Suprapubic skin (tissue), 3 donors: ENCODE data around the gene NUDT1.

ENCODE experiments used
- POLR2AphosphoS5 ChIP-seq, 3 donors: sonication (generic); formaldehyde crosslinking; IDR thresholded peaks; one replicate each; pipeline ENCODE4 v1.6.1; 2017; ENCODE audit warnings: antibody characterized with exemption in 3 of 3
- TF ChIP-seq, protein P1 (sequence below), 2 donors: fragments of 200-600 bp in 1 of 2; fragments of 450-650 bp in 1 of 2; sonication (generic) in 1 of 2; IDR thresholded peaks; one replicate each; pipeline ENCODE4 v1.5.1; 2016 to 2019; ENCODE audit warnings: antibody characterized with exemption in 2 of 2, mild to moderate bottlenecking in 1 of 2, moderate library complexity in 1 of 2

DNA sequence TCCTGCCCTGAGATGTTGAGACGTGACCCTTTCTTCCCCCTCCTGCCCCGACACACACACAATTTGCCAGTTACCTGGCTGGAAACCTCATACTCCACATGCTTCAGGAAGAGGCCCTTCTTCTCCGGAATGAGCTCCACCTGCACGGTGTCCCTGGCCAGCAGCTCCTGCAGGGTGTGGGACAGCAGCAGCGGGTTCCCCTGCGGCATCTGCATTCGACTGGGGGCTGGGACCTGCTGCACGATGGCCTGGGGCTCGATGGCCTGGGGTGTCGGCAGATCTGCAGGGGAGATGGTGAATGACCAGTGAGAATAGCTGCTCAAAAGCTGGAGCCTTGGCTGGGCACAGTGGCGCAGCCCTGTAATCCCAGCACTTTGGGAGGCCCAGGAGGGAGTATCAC lies 36.0 kb downstream of the NUDT1 start:
- no peak for TF ChIP-seq POLR2AphosphoS5 (IDR thresholded peaks at IDR 0.05)
- TF ChIP-seq, protein P1, sequence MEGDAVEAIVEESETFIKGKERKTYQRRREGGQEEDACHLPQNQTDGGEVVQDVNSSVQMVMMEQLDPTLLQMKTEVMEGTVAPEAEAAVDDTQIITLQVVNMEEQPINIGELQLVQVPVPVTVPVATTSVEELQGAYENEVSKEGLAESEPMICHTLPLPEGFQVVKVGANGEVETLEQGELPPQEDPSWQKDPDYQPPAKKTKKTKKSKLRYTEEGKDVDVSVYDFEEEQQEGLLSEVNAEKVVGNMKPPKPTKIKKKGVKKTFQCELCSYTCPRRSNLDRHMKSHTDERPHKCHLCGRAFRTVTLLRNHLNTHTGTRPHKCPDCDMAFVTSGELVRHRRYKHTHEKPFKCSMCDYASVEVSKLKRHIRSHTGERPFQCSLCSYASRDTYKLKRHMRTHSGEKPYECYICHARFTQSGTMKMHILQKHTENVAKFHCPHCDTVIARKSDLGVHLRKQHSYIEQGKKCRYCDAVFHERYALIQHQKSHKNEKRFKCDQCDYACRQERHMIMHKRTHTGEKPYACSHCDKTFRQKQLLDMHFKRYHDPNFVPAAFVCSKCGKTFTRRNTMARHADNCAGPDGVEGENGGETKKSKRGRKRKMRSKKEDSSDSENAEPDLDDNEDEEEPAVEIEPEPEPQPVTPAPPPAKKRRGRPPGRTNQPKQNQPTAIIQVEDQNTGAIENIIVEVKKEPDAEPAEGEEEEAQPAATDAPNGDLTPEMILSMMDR (IDR thresholded peaks at IDR 0.05) = no peak
